Esophagus muscularis mucosa (tissue), 4 donors: ENCODE results near the gene ID3.

Experiments
- EP300 ChIP-seq: sonication (generic); formaldehyde crosslinking; IDR thresholded peaks from one replicate; pipeline ENCODE4 v1.6.1; 2017; ENCODE audit warnings: antibody characterized with exemption
- POLR2A ChIP-seq: fragments of 450-650 bp; IDR thresholded peaks from one replicate; pipeline ENCODE4 v1.6.1; 2017; ENCODE audit warnings: antibody characterized with exemption, moderate library complexity, mild to moderate bottlenecking, low read depth
- TF ChIP-seq, protein P1 (sequence below), 3 experiments: fragments of 200-600 bp in 2 of 3; fragments of 450-650 bp in 1 of 3; sonication (generic) in 2 of 3; IDR thresholded peaks; one replicate each; pipeline ENCODE4 v1.5.1; 2017 to 2019; ENCODE audit warnings: antibody characterized with exemption in 3 of 3, mild to moderate bottlenecking in 2 of 3, moderate library complexity in 1 of 3

DNA sequence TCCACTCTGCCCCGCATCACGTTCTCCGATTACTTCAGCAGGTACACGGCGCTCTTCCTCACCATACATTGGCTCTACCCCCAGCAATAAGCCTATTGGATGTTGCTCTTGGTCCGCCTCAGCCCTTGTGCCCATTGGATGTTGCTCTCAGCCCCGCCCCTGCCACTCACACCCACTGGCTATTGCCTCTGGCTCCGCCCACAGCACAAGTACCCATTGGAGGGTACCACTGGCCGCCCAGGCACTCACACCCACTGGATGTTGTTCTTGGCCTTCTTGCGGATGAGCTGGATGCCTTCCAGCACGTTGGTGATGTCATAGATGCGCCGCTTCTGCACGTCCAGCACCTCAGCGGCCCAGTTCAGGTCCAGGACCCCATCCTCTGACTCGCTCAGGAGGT lies 37.7 kb downstream of the ID3 start:
- TF ChIP-seq, protein P1, sequence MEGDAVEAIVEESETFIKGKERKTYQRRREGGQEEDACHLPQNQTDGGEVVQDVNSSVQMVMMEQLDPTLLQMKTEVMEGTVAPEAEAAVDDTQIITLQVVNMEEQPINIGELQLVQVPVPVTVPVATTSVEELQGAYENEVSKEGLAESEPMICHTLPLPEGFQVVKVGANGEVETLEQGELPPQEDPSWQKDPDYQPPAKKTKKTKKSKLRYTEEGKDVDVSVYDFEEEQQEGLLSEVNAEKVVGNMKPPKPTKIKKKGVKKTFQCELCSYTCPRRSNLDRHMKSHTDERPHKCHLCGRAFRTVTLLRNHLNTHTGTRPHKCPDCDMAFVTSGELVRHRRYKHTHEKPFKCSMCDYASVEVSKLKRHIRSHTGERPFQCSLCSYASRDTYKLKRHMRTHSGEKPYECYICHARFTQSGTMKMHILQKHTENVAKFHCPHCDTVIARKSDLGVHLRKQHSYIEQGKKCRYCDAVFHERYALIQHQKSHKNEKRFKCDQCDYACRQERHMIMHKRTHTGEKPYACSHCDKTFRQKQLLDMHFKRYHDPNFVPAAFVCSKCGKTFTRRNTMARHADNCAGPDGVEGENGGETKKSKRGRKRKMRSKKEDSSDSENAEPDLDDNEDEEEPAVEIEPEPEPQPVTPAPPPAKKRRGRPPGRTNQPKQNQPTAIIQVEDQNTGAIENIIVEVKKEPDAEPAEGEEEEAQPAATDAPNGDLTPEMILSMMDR (IDR thresholded peaks at IDR 0.05): no peak
- TF ChIP-seq POLR2A (no peak), EP300 (no peak)
